ENCODE data around the gene TFEB. TPM values are rescaled to one million over a fixed set of nuclear protein-coding genes. Genes with fewer than 3 reads are reported as not detected.

TFEB gene
- total and polyA plus RNA-seq, 2 of the 8 experiments (the other 6 are each of a cell fraction or from before 2014, with no cell fraction given) = 2.3 to 6.7 TPM

DNA sequence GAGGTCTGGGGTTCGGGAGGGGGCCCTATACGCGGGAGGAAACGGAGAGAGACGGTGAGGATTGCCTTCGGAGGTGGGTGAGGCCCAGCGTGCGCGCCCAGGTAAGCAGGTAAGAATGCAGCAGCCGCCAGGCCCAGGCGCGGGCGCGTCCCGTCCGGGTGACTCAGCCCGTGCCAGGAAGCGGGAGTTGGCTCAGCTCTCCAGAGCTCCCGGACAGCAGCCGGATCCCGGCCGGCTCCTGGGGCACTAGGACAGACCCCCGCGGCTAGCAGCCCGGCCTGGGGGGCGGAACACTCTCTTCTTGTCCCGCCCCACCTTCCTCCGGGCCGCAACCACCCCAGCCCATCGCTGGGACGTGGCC lies 98.6 kb downstream of the TFEB start:
- Histone ChIP-seq H3K27ac (ENCODE audit: low read depth, low read length) (no peak overlapping the region), H2BK15ac (ENCODE audit: low read length) (no peak overlapping the region), H4K5ac (ENCODE audit: insufficient read length, low read depth, low read length) (no peak overlapping the region), H2BK20ac (ENCODE audit: low read length) (no peak overlapping the region), H3K4me2 (ENCODE audit: insufficient read depth in 1 of 2, low read depth in 2 of 2, low read length in 2 of 2) (peak overlapping the region; percentile 89 to 96), H4K91ac (replicated peaks; ENCODE audit: insufficient read length, low read length) (no peak overlapping the region), H2AK5ac (ENCODE audit: low read depth, low read length) (no peak overlapping the region), H3K4ac (replicated peaks; ENCODE audit: insufficient read length, low read depth, low read length) (no peak overlapping the region), H2BK5ac (ENCODE audit: low read depth, low read length) (no peak overlapping the region), H4K8ac (ENCODE audit: extremely low read depth, insufficient read depth, low read length) (no peak overlapping the region), H3K14ac (ENCODE audit: insufficient read length) (no peak overlapping the region), H3K4me1 (replicated peaks in 1 of 4; ENCODE audit: control insufficient read depth in 3 of 4, insufficient read depth in 4 of 4, low read length in 3 of 4) (peaks cover 8 to 24% (median 17%) of the 10 kb centered on the region in 4 experiments), H3K79me2 (ENCODE audit: control insufficient read depth in 1 of 2, insufficient read depth in 2 of 2, low read length in 2 of 2) (peaks cover 0 to 5% of the 10 kb centered on the region in 2 experiments; a peak in 1 of 4 replicates), H3K23ac (ENCODE audit: insufficient read length) (no peak overlapping the region), H3K23me2 (ENCODE audit: low read depth, low read length) (peaks cover 22% of the 10 kb centered on the region), H3K36me3 (ENCODE audit: control insufficient read depth in 2 of 4, insufficient read depth in 4 of 4, low read length in 3 of 4) (no peaks in the 10 kb centered on the region), H2AFZ (ENCODE audit: low read length) (no peak overlapping the region), H4K20me1 (replicated peaks in 1 of 2; ENCODE audit: control insufficient read depth in 1 of 2, insufficient read depth in 2 of 2, low read length in 2 of 2) (no peaks in the 10 kb centered on the region), H3K18ac (ENCODE audit: extremely low read depth, low read length) (no peak overlapping the region; the same call in 1 of the 2 replicates), H3K79me1 (ENCODE audit: low read depth, low read length) (peaks cover 2% of the 10 kb centered on the region; the same call in 1 of the 2 replicates), H3K4me3 (ENCODE audit: extremely low read depth in 1 of 4, insufficient read depth in 2 of 4, low read depth in 3 of 4, low read length in 4 of 4) (peak overlapping the region; percentile 67 to 89 (median 78)), H3K27me3 (replicated peaks in 1 of 4; ENCODE audit: control insufficient read depth in 3 of 4, extremely low read depth in 1 of 4, insufficient read depth in 3 of 4, low read length in 3 of 4) (peaks cover 8 to 64% (median 35%) of the 10 kb centered on the region in 4 experiments; a peak in 6 of 7 replicates), H2BK12ac (ENCODE audit: low read depth, low read length) (no peak overlapping the region), H2BK120ac (replicated peaks; ENCODE audit: low read depth, low read length) (no peak overlapping the region), H3K9me3 (ENCODE audit: insufficient read depth in 2 of 2, low read depth in 1 of 2, low read length in 1 of 2) (no peaks in the 10 kb centered on the region), H3K56ac (replicated peaks; ENCODE audit: insufficient read length, low read depth, low read length) (no peak overlapping the region), H3K9ac (replicated peaks in 1 of 4; ENCODE audit: extremely low read depth in 1 of 4, low read depth in 3 of 4, low read length in 3 of 4) (no peak overlapping the region)
- ChIA-PET POLR2A (ENCODE audit: partially characterized antibody) (interaction anchor here (1.6 kb wide), 1 partner anchor 9 kb away, joined by 9 read pairs; no protein-coding TSS in a partner anchor), CTCF (ENCODE audit: partially characterized antibody) (interaction anchor here (0.7 to 4.2 kb wide), 6 partner anchors 34 to 64 kb away, joined by 3 to 16 read pairs (median 4); no protein-coding TSS in a partner anchor)
- FAIRE-seq = no peak
- WGBS, 2 experiments (ENCODE audit: extremely low coverage in 1 of 2, insufficient coverage in 1 of 2, insufficient read length in 1 of 2, insufficient replicate concordance in 2 of 2, low coverage in 1 of 2, low lambda C conversion rate in 2 of 2, missing lambda C conversion rate in 1 of 2) = 0% methylated on average over 20 of the region's 31 CpGs; no CpG with 5 or more reads in 1 of the 2 experiments
- DNase-seq (ENCODE audit: low read depth in 1 of 2, low spot score in 2 of 2) = peak; percentile 50 to 79
- TF ChIP-seq JUND (IDR thresholded peaks at IDR 0.05; ENCODE audit: low read length) (0 out of 2 replicates have a peak, but pooled peaks have one; percentile 52), TCF12 (IDR thresholded peaks at IDR 0.05; ENCODE audit: low read depth, low read length) (no peak), RBBP5 (IDR thresholded peaks at IDR 0.05; ENCODE audit: borderline replicate concordance, low read depth, low read length) (peak; percentile 74; the same call in 1 of the 2 replicates), TEAD4 (IDR thresholded peaks at IDR 0.05; ENCODE audit: low read depth, low read length) (peak; percentile 50; the same call in 1 of the 2 replicates), EP300 (IDR thresholded peaks at IDR 0.05; ENCODE audit: borderline replicate concordance in 1 of 2, low read depth in 2 of 2, low read length in 2 of 2) (no peak), ASH2L (IDR thresholded peaks at IDR 0.05; ENCODE audit: low read length) (peak; percentile 66), EZH2 (IDR thresholded peaks at IDR 0.05; ENCODE audit: low read depth, low read length, severe bottlenecking) (peak; percentile 14), SP2 (IDR thresholded peaks at IDR 0.05; ENCODE audit: low read length) (no peak), TBP (IDR thresholded peaks at IDR 0.05; ENCODE audit: low read depth, low read length) (peak; percentile 45; the same call in 1 of the 2 replicates), SIN3A (conservative IDR thresholded peaks at IDR 0.05 in 1 of 2, IDR thresholded peaks at IDR 0.05 in 1 of 2; ENCODE audit: low read depth in 1 of 2, low read length in 2 of 2) (0 out of 4 replicates have a peak, but pooled peaks of 1 of the 2 experiments have one; percentile 36)
- TF ChIP-seq, protein P1, sequence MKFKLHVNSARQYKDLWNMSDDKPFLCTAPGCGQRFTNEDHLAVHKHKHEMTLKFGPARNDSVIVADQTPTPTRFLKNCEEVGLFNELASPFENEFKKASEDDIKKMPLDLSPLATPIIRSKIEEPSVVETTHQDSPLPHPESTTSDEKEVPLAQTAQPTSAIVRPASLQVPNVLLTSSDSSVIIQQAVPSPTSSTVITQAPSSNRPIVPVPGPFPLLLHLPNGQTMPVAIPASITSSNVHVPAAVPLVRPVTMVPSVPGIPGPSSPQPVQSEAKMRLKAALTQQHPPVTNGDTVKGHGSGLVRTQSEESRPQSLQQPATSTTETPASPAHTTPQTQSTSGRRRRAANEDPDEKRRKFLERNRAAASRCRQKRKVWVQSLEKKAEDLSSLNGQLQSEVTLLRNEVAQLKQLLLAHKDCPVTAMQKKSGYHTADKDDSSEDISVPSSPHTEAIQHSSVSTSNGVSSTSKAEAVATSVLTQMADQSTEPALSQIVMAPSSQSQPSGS (IDR thresholded peaks at IDR 0.05; ENCODE audit: low read length) = no peak
